ENCODE data around the gene LRRC49. TPM values are rescaled to one million over a fixed set of nuclear protein-coding genes. Genes with fewer than 3 reads are reported as not detected.

Gene LRRC49
- total RNA-seq, 1 donor: 18.1 TPM

DNA sequence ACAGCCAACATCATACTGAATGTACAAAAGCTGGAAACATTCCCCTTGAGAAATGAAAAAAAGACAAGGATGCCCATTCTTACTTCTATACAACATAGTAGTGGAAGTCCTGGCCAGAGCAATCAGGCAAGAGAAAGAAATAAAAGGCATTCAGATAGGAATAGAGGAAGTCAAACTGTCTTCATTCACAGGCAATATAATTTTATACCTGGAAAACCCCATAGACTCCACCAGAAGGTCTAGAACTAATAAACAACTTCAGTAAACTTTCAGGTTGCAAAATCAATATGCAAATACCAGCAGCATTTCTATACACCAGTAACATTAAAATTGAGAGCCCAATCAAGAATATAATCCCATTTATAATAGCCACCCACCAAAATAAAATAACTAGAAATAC lies 195.5 kb downstream of the LRRC49 start:
- Histone ChIP-seq H3K79me2 (ENCODE audit: insufficient read depth, low read length) (no peaks in the 10 kb centered on the region), H3K9me3 (ENCODE audit: low read depth, low read length) (no peaks in the 10 kb centered on the region), H3K27me3 (ENCODE audit: insufficient read depth, low read length) (no peaks in the 10 kb centered on the region), H2AFZ (ENCODE audit: low read length) (no peak overlapping the region), H3K4me3 (ENCODE audit: insufficient read depth, low read length) (no peak overlapping the region), H3K27ac (ENCODE audit: low read depth, low read length) (no peak overlapping the region), H3K36me3 (ENCODE audit: insufficient read depth, low read length) (no peaks in the 10 kb centered on the region), H3K4me2 (ENCODE audit: insufficient read depth, low read length) (no peak overlapping the region), H4K20me1 (ENCODE audit: insufficient read depth, low read length) (no peaks in the 10 kb centered on the region), H3K4me1 (ENCODE audit: insufficient read depth, low read length) (peaks cover 14% of the 10 kb centered on the region)
- TF ChIP-seq, protein P1, sequence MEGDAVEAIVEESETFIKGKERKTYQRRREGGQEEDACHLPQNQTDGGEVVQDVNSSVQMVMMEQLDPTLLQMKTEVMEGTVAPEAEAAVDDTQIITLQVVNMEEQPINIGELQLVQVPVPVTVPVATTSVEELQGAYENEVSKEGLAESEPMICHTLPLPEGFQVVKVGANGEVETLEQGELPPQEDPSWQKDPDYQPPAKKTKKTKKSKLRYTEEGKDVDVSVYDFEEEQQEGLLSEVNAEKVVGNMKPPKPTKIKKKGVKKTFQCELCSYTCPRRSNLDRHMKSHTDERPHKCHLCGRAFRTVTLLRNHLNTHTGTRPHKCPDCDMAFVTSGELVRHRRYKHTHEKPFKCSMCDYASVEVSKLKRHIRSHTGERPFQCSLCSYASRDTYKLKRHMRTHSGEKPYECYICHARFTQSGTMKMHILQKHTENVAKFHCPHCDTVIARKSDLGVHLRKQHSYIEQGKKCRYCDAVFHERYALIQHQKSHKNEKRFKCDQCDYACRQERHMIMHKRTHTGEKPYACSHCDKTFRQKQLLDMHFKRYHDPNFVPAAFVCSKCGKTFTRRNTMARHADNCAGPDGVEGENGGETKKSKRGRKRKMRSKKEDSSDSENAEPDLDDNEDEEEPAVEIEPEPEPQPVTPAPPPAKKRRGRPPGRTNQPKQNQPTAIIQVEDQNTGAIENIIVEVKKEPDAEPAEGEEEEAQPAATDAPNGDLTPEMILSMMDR (IDR thresholded peaks at IDR 0.05; ENCODE audit: extremely low read depth, low read depth, low read length): no peak
- no peak for DNase-seq (ENCODE audit: insufficient read length, low spot score, missing footprints)

DNA sequence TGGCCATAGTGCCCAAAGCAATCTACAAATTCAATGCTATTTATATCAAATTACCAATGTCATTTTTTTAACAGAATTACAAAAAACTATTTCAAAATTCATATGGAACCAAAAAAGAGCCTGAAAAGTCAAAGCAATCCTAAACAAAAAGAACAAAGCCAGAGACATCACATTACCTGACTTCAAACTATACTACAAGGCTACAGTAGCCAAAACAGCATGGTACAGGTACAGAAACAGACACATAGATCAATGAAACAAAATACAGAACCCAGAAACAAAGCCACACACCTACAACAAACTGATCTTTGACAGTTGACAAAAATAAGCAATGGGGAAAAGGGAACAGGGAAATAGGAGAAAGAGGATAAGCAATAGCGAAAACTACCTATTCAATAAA lies 196.1 kb downstream of the LRRC49 start:
- TF ChIP-seq, protein P1 (IDR thresholded peaks at IDR 0.05; ENCODE audit: extremely low read depth, low read depth, low read length): no peak
- no peak for DNase-seq (ENCODE audit: insufficient read length, low spot score, missing footprints)
- Histone ChIP-seq H3K4me3 (ENCODE audit: insufficient read depth, low read length) (no peak overlapping the region), H3K9me3 (ENCODE audit: low read depth, low read length) (no peaks in the 10 kb centered on the region), H3K79me2 (ENCODE audit: insufficient read depth, low read length) (no peaks in the 10 kb centered on the region), H3K4me2 (ENCODE audit: insufficient read depth, low read length) (no peak overlapping the region), H3K4me1 (ENCODE audit: insufficient read depth, low read length) (peaks cover 15% of the 10 kb centered on the region), H4K20me1 (ENCODE audit: insufficient read depth, low read length) (no peaks in the 10 kb centered on the region), H3K36me3 (ENCODE audit: insufficient read depth, low read length) (no peaks in the 10 kb centered on the region), H3K27ac (ENCODE audit: low read depth, low read length) (no peak overlapping the region), H3K27me3 (ENCODE audit: insufficient read depth, low read length) (no peaks in the 10 kb centered on the region), H2AFZ (ENCODE audit: low read length) (no peak overlapping the region)

DNA sequence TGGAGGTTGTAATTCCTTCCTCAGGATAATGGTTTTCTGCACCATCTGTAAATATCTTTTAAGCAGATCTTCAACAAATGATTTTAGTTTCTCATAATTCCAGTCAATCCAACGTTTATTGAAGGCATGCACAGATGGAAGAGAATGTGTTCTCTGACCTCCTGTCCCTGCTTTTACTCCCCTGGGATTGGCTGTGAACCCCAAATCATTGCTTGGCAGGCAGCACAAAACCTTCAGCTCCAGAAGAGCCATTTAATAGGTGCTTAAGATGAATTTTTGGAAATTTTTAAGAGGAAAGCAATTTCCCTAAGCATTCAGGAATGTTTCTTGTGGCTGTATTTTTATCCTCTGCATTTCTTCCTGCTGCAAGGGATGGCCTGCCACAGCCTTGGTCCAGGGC lies 197.2 kb downstream of the LRRC49 start:
- no peak for DNase-seq (ENCODE audit: insufficient read length, low spot score, missing footprints)
- Histone ChIP-seq H3K79me2 (ENCODE audit: insufficient read depth, low read length) (no peaks in the 10 kb centered on the region), H3K27me3 (ENCODE audit: insufficient read depth, low read length) (no peaks in the 10 kb centered on the region), H3K4me2 (ENCODE audit: insufficient read depth, low read length) (no peak overlapping the region), H3K27ac (ENCODE audit: low read depth, low read length) (no peak overlapping the region), H2AFZ (ENCODE audit: low read length) (no peak overlapping the region), H3K36me3 (ENCODE audit: insufficient read depth, low read length) (no peaks in the 10 kb centered on the region), H3K9me3 (ENCODE audit: low read depth, low read length) (no peaks in the 10 kb centered on the region), H3K4me1 (ENCODE audit: insufficient read depth, low read length) (peaks cover 15% of the 10 kb centered on the region), H4K20me1 (ENCODE audit: insufficient read depth, low read length) (no peaks in the 10 kb centered on the region), H3K4me3 (ENCODE audit: insufficient read depth, low read length) (no peak overlapping the region)
- TF ChIP-seq, protein P1 (IDR thresholded peaks at IDR 0.05; ENCODE audit: extremely low read depth, low read depth, low read length): no peak

DNA sequence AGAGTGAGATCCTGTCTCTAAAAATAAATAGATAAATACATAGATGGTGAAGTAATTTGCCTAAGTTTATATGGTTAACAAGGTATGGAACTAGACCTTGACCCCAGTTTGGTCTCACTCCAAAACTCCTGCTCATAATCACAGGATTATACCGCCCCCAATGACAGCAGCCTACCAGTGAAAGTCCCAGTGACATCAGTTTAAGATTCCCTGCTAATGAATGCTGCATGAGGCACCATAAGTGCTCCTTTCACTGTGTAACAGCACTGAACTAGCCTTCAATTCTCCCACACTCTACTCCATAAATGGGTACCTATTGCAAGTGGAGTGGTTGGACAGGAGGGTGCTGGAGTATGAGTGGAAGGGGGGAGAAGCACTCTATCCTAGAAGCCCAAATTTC lies 199.0 kb downstream of the LRRC49 start:
- H3K36me3 ChIP-seq (ENCODE audit: insufficient read depth, low read length): no peaks in the 10 kb centered on the region
- H2AFZ ChIP-seq (ENCODE audit: low read length): no peak overlapping the region
- H3K4me1 ChIP-seq (ENCODE audit: insufficient read depth, low read length): peaks cover 18% of the 10 kb centered on the region
- no peaks in the 10 kb centered on the region for H3K27me3 ChIP-seq (ENCODE audit: insufficient read depth, low read length)
- H3K79me2 ChIP-seq (ENCODE audit: insufficient read depth, low read length): no peaks in the 10 kb centered on the region
- DNase-seq (ENCODE audit: insufficient read length, low spot score, missing footprints): no peak
- H3K4me2 ChIP-seq (ENCODE audit: insufficient read depth, low read length): no peak overlapping the region
- no peaks in the 10 kb centered on the region for H3K9me3 ChIP-seq (ENCODE audit: low read depth, low read length)
- H4K20me1 ChIP-seq (ENCODE audit: insufficient read depth, low read length): no peaks in the 10 kb centered on the region
- H3K4me3 ChIP-seq (ENCODE audit: insufficient read depth, low read length): no peak overlapping the region
- no peak overlapping the region for H3K27ac ChIP-seq (ENCODE audit: low read depth, low read length)
- TF ChIP-seq, protein P1 (IDR thresholded peaks at IDR 0.05; ENCODE audit: extremely low read depth, low read depth, low read length): no peak

All from osteoblast (primary cell).